Hematopoietic multipotent progenitor cell treated with erythropoietin and hydrocortisone succinate and interleukin-3 and kit ligand, for 6 days (in vitro differentiated cells): ENCODE data around the gene ZC3H11A.
A peak's percentile ranks its signal among the peaks of the same experiment; 100 is the strongest.
"Not testable (repeated sequence)": the region's sequence is repeated elsewhere in the genome, so short reads cannot be mapped to it uniquely, and the experiment has no call there.

Experiments used
- DNase-seq: peaks from one replicate; pipeline ENCODE4 v3.0.0-alpha.2; 2015

ZC3H11A gene

GRCh38 chr1:203789966-203790365 is 5.5 kb upstream of the ZC3H11A start:
- DNase-seq: no peak

GRCh38 chr1:203791498-203791897 is 3.9 kb upstream of the ZC3H11A start:
- no peak for DNase-seq

- DNase-seq: no peak
Observed at GRCh38 chr1:203792486-203792885, 2.9 kb upstream of the ZC3H11A start.

- DNase-seq: not testable (repeated sequence)
Observed at GRCh38 chr1:203793561-203793960, 1.9 kb upstream of the ZC3H11A start.

- DNase-seq: no peak
Observed at GRCh38 chr1:203794764-203795440, 521 bp upstream of the ZC3H11A start.

- peak; percentile 65 for DNase-seq
Observed at GRCh38 chr1:203796236-203796605, 798 bp downstream of the ZC3H11A start.

GRCh38 chr1:203797216-203797615 is 1.8 kb downstream of the ZC3H11A start:
- no peak for DNase-seq

- DNase-seq: no peak
Observed at GRCh38 chr1:203797948-203798655, 2.7 kb downstream of the ZC3H11A start.

- DNase-seq: no peak
Observed at GRCh38 chr1:203799157-203799556, 3.7 kb downstream of the ZC3H11A start.

GRCh38 chr1:203799971-203800370 is 4.5 kb downstream of the ZC3H11A start:
- peak; percentile 72 for DNase-seq

- DNase-seq: no peak
Observed at GRCh38 chr1:203805689-203806088, 10.3 kb downstream of the ZC3H11A start.

- DNase-seq: no peak
Observed at GRCh38 chr1:203807196-203807595, 11.8 kb downstream of the ZC3H11A start.

GRCh38 chr1:203813581-203814341 is 18.3 kb downstream of the ZC3H11A start:
- DNase-seq: no peak

GRCh38 chr1:203818399-203818798 is 23.0 kb downstream of the ZC3H11A start:
- no peak for DNase-seq

GRCh38 chr1:203823306-203823705 is 27.9 kb downstream of the ZC3H11A start:
- DNase-seq: no peak

- DNase-seq: no peak
Observed at GRCh38 chr1:203826175-203826574, 30.8 kb downstream of the ZC3H11A start.

GRCh38 chr1:203828002-203828401 is 32.6 kb downstream of the ZC3H11A start:
- no peak for DNase-seq

GRCh38 chr1:203828503-203828902 is 33.1 kb downstream of the ZC3H11A start:
- no peak for DNase-seq

- not testable (repeated sequence) for DNase-seq
Observed at GRCh38 chr1:203829247-203829646, 33.8 kb downstream of the ZC3H11A start.

- DNase-seq: no peak
Observed at GRCh38 chr1:203835476-203835875, 40.1 kb downstream of the ZC3H11A start.

- no peak for DNase-seq
Observed at GRCh38 chr1:203839081-203839480, 43.7 kb downstream of the ZC3H11A start.

GRCh38 chr1:203840208-203840808 is 44.9 kb downstream of the ZC3H11A start:
- no peak for DNase-seq

GRCh38 chr1:203842559-203842876 is 47.1 kb downstream of the ZC3H11A start:
- no peak for DNase-seq

GRCh38 chr1:203843435-203843834 is 48.0 kb downstream of the ZC3H11A start:
- DNase-seq: no peak
